Activated effector memory CD4-positive, alpha-beta T cell treated with Interleukin-2 at 50 U/mL for 16 hours (primary cell): ENCODE data around the gene SF3A2.
"Not testable (repeated sequence)": the region's sequence is repeated elsewhere in the genome, so short reads cannot be mapped to it uniquely, and the experiment has no call there.

Source experiments
- DNase-seq: peaks from one replicate; pipeline ENCODE4 v3.0.0-alpha.2; 2020

SF3A2 gene, protein sequence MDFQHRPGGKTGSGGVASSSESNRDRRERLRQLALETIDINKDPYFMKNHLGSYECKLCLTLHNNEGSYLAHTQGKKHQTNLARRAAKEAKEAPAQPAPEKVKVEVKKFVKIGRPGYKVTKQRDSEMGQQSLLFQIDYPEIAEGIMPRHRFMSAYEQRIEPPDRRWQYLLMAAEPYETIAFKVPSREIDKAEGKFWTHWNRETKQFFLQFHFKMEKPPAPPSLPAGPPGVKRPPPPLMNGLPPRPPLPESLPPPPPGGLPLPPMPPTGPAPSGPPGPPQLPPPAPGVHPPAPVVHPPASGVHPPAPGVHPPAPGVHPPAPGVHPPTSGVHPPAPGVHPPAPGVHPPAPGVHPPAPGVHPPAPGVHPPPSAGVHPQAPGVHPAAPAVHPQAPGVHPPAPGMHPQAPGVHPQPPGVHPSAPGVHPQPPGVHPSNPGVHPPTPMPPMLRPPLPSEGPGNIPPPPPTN

DNA sequence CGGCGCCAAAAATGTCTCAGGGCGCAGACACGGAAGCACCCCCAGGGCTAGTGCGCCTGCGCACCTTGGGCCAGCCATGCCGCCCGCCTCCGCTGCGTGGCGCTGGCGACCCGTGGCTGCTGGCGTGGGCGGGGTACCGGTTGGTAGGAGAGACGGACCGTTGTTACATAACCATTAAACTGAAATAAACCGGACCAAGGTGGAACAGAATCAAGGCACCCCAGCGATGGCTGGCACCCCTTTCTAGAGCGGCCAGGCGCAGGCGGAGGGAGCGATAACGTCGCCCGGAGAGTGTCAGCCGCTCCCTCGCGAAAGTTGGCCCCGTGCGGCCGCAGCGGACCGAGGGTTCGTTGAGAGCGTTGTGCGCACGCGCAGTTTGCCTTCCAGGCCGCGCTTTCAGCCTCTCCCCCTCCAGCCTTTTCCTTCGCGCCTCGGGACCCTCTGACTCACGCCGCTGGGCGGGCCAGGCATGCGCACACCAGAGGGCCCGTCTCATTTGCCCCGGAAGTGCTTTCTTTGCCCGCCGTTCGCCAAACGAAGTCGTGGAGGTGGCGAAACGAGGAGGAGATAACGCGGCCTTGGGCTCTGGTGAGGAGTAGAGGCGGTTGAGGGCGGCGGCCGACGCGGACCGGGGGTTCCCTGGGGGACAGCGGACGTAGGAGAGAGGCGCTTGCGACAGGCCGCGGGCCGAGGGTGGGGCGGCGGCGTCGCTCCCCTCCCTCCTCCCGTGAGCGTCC lies at the start of gene SF3A2, which contains the start of gene PLEKHJ1:
Gene SF3A2, plus strand, starts transcription at position 511 of the 737 bp plus-strand sequence. CDS start 6,595 bp downstream, outside the sequence.
Gene PLEKHJ1, minus strand, starts transcription at position 16 of the 737 bp plus-strand sequence. CDS start 81 bp downstream, outside the sequence.
- DNase-seq: peak; percentile 98

GRCh38 chr19:2187159-2187558 lies 49.5 kb upstream of the SF3A2 start:
- DNase-seq: no peak

- DNase-seq: no peak
Observed at GRCh38 chr19:2188708-2189385, 47.8 kb upstream of the SF3A2 start.

DNA sequence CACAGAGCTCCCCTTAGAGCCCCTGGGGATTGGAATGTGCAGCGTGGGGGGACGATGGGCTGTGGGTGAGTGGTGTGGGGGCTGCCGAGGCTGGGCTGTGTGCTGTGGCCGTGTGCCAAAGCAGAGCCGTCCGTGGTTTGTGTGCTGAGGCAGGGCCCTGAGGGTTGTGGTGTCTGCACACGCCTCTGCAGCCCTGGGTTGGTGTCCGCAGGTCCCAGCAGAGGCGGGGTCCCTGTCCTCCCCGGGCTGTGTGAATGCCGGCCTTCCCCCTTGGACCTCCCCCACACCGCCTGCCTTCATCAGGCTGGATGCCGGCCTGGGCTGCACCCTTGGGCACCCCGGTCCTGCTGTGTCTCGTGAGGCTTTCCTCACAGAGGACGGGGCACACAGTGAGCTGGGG lies 46.7 kb upstream of the SF3A2 start:
- DNase-seq: no peak

- no peak for DNase-seq
Observed at GRCh38 chr19:2190848-2191455, 45.7 kb upstream of the SF3A2 start.

- DNase-seq: no peak
Observed at GRCh38 chr19:2191456-2192310, 44.9 kb upstream of the SF3A2 start.

- no peak for DNase-seq
Observed at GRCh38 chr19:2192862-2193261, 43.8 kb upstream of the SF3A2 start.

- DNase-seq: no peak
Observed at GRCh38 chr19:2193807-2194206, 42.8 kb upstream of the SF3A2 start.

DNA sequence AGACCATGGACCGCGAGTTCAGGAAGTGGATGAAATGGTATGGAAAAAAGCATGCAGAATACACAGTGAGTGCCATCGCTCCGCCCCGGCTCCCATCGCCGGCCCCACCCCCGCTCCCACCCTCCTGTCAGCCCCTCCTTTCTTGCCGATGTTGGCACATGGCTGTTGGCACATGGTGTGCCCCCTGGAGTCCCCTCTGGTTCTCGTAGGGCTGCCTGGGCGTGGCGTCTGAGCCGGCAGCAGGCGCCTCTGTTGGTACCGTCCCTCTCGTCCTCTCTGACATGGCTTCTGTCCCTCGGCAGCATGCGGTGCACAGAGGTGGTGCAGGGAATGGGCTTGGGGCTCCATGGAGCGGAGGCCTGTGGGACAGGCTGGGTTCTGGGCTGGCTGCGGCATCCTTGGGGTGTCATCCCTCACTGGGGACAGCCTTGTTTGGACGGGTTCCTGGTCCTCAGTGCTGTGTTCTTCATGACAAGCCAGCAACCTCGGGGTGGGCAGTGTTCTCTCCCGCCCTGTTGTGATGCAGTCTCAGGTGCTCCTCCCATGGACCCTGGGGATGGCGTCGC lies 42.0 kb upstream of the SF3A2 start:
- DNase-seq: no peak

DNA sequence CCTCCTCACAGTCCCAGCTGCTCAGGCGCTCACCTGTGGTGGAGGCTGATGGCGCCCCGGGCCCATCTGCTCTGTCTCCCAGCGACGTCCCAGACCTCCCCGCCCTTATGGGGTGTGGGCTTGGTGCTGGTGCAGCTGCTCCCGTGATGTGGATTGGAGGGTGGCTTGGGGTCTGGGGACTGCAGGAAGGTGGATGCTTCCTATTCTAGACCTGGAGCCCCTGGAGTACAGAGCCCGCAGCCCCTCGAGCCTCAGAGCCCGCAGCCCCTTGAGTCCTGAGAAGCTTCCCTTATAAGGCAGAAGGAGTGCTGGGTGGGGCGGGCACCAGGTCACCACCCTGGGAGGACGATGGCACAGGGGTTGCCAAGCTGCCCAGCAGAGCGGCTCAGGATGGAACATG lies 41.3 kb upstream of the SF3A2 start:
- no peak for DNase-seq

GRCh38 chr19:2195914-2196313 lies 40.7 kb upstream of the SF3A2 start:
- no peak for DNase-seq

GRCh38 chr19:2197270-2197669 lies 39.4 kb upstream of the SF3A2 start:
- no peak for DNase-seq

DNA sequence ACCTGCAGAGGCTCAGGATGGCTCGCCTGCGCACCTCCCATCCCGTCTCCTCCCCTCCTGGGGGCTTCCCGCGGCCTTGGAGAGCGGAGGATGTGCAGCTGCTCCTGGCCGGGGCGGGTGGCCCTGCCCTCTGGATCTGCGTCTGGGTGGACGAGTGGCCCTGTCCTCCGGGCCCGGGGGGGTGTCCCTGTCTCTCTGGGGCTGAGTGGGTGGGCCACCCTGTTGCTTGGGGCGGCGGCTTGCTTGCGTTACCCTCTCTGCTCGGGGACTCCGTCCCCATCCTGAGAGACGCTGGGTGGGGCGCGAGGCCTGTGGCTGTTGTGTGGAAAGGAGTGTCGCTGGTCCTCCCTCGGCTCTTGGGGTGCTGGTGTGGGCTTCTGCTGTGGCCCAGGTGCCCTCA lies 38.3 kb upstream of the SF3A2 start:
- DNase-seq: no peak

GRCh38 chr19:2199215-2199614 lies 37.4 kb upstream of the SF3A2 start:
- DNase-seq: no peak

GRCh38 chr19:2199861-2200623 lies 36.6 kb upstream of the SF3A2 start:
- no peak for DNase-seq

- DNase-seq: not testable (repeated sequence)
Observed at GRCh38 chr19:2200624-2201294, 35.9 kb upstream of the SF3A2 start.

GRCh38 chr19:2201473-2202148 lies 35.0 kb upstream of the SF3A2 start:
- DNase-seq: no peak

- DNase-seq: no peak
Observed at GRCh38 chr19:2202366-2202765, 34.3 kb upstream of the SF3A2 start.

DNA sequence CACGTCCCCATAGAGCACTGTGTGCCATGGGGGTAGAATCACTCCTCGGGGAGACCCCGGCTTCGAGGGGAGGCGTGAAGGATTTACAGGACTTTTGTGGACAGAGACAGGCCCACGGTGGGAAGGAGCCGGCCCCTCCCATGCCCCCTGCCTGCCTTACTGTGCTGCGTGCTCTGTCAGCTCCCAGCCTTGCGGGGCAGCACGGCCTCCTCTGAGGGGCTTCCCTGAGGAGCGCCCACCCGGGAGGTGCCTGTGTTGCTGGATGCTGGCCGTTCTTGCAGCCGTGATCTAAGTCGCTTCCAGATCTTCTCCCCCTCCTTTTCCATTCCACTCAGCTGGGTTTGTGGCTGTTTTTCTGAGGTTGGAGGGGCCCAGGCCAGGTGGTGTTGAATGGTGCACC lies 29.6 kb upstream of the SF3A2 start:
- no peak for DNase-seq
